ENCODE data around the gene GTF2H1. TPM values are rescaled to one million over a fixed set of nuclear protein-coding genes. Genes with fewer than 3 reads are reported as not detected.

GTF2H1 gene
- total RNA-seq, 4 donors from 2014 or later: 46.6 to 147 (median 60.0) TPM

- in situ Hi-C loops (cut with MboI; ENCODE audit: low pct_ligation_motif_present in 1 of 4, low pct_unique_long_range_greater_than_20kb in 1 of 4, low sequenced_read_pairs in 3 of 4): no loop called here
These were observed 39.7 kb upstream of the GTF2H1 start for GRCh38 chr11:18282626-18283025.

DNA sequence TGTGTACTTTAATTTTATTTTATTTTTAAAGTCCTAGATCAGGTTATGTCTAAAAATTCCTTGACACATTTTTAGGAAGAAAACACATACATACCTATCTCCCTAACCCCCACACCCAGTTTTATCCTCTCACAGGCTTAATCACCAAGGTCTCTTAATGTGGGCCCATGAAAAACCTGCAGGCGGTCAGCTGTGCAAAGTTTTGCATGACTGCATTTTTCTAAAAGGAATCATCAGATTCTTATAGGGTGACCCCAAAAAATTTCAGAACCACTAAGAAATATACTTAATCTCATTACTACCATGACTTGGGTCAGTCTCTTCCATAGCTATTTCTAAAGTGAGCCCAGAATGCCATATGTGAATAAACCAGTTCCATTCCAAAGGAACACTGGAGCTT, 36.5 kb upstream of the GTF2H1 start:
- WGBS, 2 donors (ENCODE audit: low coverage in 1 of 2): 97 to 100% methylated on average over 1 of the region's 1 CpG
- in situ Hi-C loops (cut with MboI; ENCODE audit: low pct_ligation_motif_present in 1 of 4, low pct_unique_long_range_greater_than_20kb in 1 of 4, low sequenced_read_pairs in 3 of 4) (no loop called here), intact Hi-C loops (cut with DNase I; ENCODE audit: low total_unique reads) (no loop called here)

More at GRCh38 chr11:18282626-18283025, 39.7 kb upstream of the GTF2H1 start:
- Histone ChIP-seq H3K36me3 (peaks cover 0 to 40% (median 11%) of the 10 kb centered on the region in 4 donors), H3K27me3 (no peaks in the 10 kb centered on the region), H3K27ac (no peak overlapping the region), H3K4me1 (no peaks in the 10 kb centered on the region), H3K4me3 (no peak overlapping the region), H3K9me3 (no peaks in the 10 kb centered on the region)
- no peak for DNase-seq
- 89% methylated on average over 2 of the region's 2 CpGs; no CpG with 5 or more reads in 1 of the 2 donors for WGBS, 2 donors (ENCODE audit: low coverage in 1 of 2)
- intact Hi-C loops (cut with DNase I; ENCODE audit: low total_unique reads): no loop called here
- TF ChIP-seq, protein P1, sequence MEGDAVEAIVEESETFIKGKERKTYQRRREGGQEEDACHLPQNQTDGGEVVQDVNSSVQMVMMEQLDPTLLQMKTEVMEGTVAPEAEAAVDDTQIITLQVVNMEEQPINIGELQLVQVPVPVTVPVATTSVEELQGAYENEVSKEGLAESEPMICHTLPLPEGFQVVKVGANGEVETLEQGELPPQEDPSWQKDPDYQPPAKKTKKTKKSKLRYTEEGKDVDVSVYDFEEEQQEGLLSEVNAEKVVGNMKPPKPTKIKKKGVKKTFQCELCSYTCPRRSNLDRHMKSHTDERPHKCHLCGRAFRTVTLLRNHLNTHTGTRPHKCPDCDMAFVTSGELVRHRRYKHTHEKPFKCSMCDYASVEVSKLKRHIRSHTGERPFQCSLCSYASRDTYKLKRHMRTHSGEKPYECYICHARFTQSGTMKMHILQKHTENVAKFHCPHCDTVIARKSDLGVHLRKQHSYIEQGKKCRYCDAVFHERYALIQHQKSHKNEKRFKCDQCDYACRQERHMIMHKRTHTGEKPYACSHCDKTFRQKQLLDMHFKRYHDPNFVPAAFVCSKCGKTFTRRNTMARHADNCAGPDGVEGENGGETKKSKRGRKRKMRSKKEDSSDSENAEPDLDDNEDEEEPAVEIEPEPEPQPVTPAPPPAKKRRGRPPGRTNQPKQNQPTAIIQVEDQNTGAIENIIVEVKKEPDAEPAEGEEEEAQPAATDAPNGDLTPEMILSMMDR (IDR thresholded peaks at IDR 0.05): no peak
- TF ChIP-seq POLR2AphosphoS5 (IDR thresholded peaks at IDR 0.05): no peak
- no peak for TF ChIP-seq POLR2A (IDR thresholded peaks at IDR 0.05)
- TF ChIP-seq EP300 (IDR thresholded peaks at IDR 0.05; ENCODE audit: low read depth): no peak

GRCh38 chr11:18288911-18289310, 33.5 kb upstream of the GTF2H1 start:
- Histone ChIP-seq H3K36me3 (peaks cover 0 to 60% (median 22%) of the 10 kb centered on the region in 4 donors), H3K27me3 (no peaks in the 10 kb centered on the region), H3K27ac (no peak overlapping the region), H3K4me3 (no peak overlapping the region), H3K9me3 (no peaks in the 10 kb centered on the region), H3K4me1 (no peaks in the 10 kb centered on the region)
- TF ChIP-seq EP300 (IDR thresholded peaks at IDR 0.05; ENCODE audit: low read depth) (no peak), POLR2AphosphoS5 (IDR thresholded peaks at IDR 0.05) (no peak), POLR2A (IDR thresholded peaks at IDR 0.05) (no peak)
- TF ChIP-seq, protein P1 (IDR thresholded peaks at IDR 0.05): no peak
- WGBS, 2 donors (ENCODE audit: low coverage in 1 of 2): 94 to 100% methylated on average over 3 to 4 of the region's 4 CpGs
- in situ Hi-C loops (cut with MboI; ENCODE audit: low pct_ligation_motif_present in 1 of 4, low pct_unique_long_range_greater_than_20kb in 1 of 4, low sequenced_read_pairs in 3 of 4) (no loop called here), intact Hi-C loops (cut with DNase I; ENCODE audit: low total_unique reads) (no loop called here)
- DNase-seq: no peak

More for the DNA sequence above, 36.5 kb upstream of the GTF2H1 start:
- Histone ChIP-seq H3K9me3 (no peaks in the 10 kb centered on the region), H3K27ac (no peak overlapping the region), H3K4me3 (no peak overlapping the region), H3K4me1 (no peaks in the 10 kb centered on the region), H3K36me3 (peaks cover 0 to 39% (median 15%) of the 10 kb centered on the region in 4 donors), H3K27me3 (no peaks in the 10 kb centered on the region)
- no peak for DNase-seq
- no peak for TF ChIP-seq EP300 (IDR thresholded peaks at IDR 0.05; ENCODE audit: low read depth)
- TF ChIP-seq POLR2A (IDR thresholded peaks at IDR 0.05): no peak
- TF ChIP-seq POLR2AphosphoS5 (IDR thresholded peaks at IDR 0.05): no peak
- TF ChIP-seq, protein P1 (IDR thresholded peaks at IDR 0.05): no peak

GRCh38 chr11:18294862-18295261, 27.5 kb upstream of the GTF2H1 start:
- in situ Hi-C loops (cut with MboI; ENCODE audit: low pct_ligation_motif_present in 1 of 4, low pct_unique_long_range_greater_than_20kb in 1 of 4, low sequenced_read_pairs in 3 of 4): no loop called here

More at GRCh38 chr11:18294862-18295261, 27.5 kb upstream of the GTF2H1 start:
- no peaks in the 10 kb centered on the region for H3K4me1 ChIP-seq
- no peak overlapping the region for H3K4me3 ChIP-seq
- H3K9me3 ChIP-seq: no peaks in the 10 kb centered on the region
- no peaks in the 10 kb centered on the region for H3K27me3 ChIP-seq
- intact Hi-C loops (cut with DNase I; ENCODE audit: low total_unique reads): no loop called here
- TF ChIP-seq POLR2AphosphoS5 (IDR thresholded peaks at IDR 0.05) (no peak), POLR2A (IDR thresholded peaks at IDR 0.05) (no peak), EP300 (IDR thresholded peaks at IDR 0.05; ENCODE audit: low read depth) (no peak)
- TF ChIP-seq, protein P1 (IDR thresholded peaks at IDR 0.05): no peak
- WGBS, 2 donors (ENCODE audit: low coverage in 1 of 2): 91% methylated on average over 4 to 5 of the region's 5 CpGs
- DNase-seq: no peak
- peaks cover 0 to 73% (median 22%) of the 10 kb centered on the region in 4 donors for H3K36me3 ChIP-seq
- no peak overlapping the region for H3K27ac ChIP-seq

Data from transverse colon (tissue), 4 donors.